Tibial nerve (tissue), 4 donors: ENCODE measurements around the gene INCA1. TPM values are rescaled to one million over a fixed set of nuclear protein-coding genes. Genes with fewer than 3 reads are reported as not detected.
A peak's percentile ranks its signal among the peaks of the same experiment; 100 is the strongest.

ENCODE experiments used
- DNase-seq, 2 donors: peaks; one replicate each; pipeline ENCODE4 v3.0.0-alpha.2; 2019; ENCODE audit warnings: low spot score in 2 of 2
- H3K27ac ChIP-seq, 4 donors: fragments of 200-600 bp; sonication (generic) in 3 of 4; one replicate each; pipeline ENCODE4 v1.5.1; 2017 to 2019; ENCODE audit warnings: mild to moderate bottlenecking in 1 of 4
- H3K27me3 ChIP-seq, 2 donors: fragments of 200-600 bp; sonication (generic) in 1 of 2; one replicate each; pipeline versions ENCODE4 v1.5.1 to v1.6.0; 2017 to 2019
- H3K36me3 ChIP-seq, 3 donors: fragments of 200-600 bp; sonication (generic); one replicate each; pipeline ENCODE4 v1.5.1; 2018 to 2019
- H3K4me1 ChIP-seq, 4 donors: fragments of 200-600 bp; sonication (generic) in 3 of 4; one replicate each; pipeline ENCODE4 v1.5.1; 2017 to 2019
- H3K4me3 ChIP-seq, 4 donors: fragments of 200-600 bp; sonication (generic) in 3 of 4; one replicate each; pipeline ENCODE4 v1.5.1; 2017 to 2019; ENCODE audit warnings: mild to moderate bottlenecking in 1 of 4, moderate library complexity in 1 of 4
- H3K9me3 ChIP-seq, 4 donors: fragments of 200-600 bp; sonication (generic) in 3 of 4; one replicate each; pipeline ENCODE4 v1.5.1; 2017 to 2019
- EP300 ChIP-seq, 2 donors: sonication (generic); formaldehyde crosslinking; IDR thresholded peaks; one replicate each; pipeline ENCODE4 v1.6.1; 2017; ENCODE audit warnings: antibody characterized with exemption in 2 of 2, mild to moderate bottlenecking in 1 of 2
- POLR2A ChIP-seq, 2 donors: fragments of 450-650 bp; IDR thresholded peaks; one replicate each; pipeline ENCODE4 v1.6.1; 2017; ENCODE audit warnings: antibody characterized with exemption in 2 of 2, mild to moderate bottlenecking in 2 of 2, moderate library complexity in 2 of 2
- WGBS, 2 donors: methylation state at CpG; one replicate each; pipeline ENCODE4 v1.1.5; 2018; 5-methylcytosine and 5-hydroxymethylcytosine counted together
- total RNA-seq, 4 donors: library from RNA; depleted of rRNA; stranded (reverse); fragments of >200 nt; gene quantifications; one replicate each; pipeline ENCODE4 v1.1.0, GENCODE V29; 2016
- TF ChIP-seq, protein P1 (sequence below), 5 experiments: fragments of 200-600 bp in 3 of 5; fragments of 450-650 bp in 2 of 5; sonication (generic) in 3 of 5; IDR thresholded peaks; one replicate each; pipeline ENCODE4 v1.5.1; 2016 to 2019; ENCODE audit warnings: antibody characterized with exemption in 5 of 5, mild to moderate bottlenecking in 3 of 5, moderate library complexity in 2 of 5

Gene INCA1
- total RNA-seq, 4 donors from 2014 or later, result 1.2 to 1.8 (median 1.7) TPM

DNA sequence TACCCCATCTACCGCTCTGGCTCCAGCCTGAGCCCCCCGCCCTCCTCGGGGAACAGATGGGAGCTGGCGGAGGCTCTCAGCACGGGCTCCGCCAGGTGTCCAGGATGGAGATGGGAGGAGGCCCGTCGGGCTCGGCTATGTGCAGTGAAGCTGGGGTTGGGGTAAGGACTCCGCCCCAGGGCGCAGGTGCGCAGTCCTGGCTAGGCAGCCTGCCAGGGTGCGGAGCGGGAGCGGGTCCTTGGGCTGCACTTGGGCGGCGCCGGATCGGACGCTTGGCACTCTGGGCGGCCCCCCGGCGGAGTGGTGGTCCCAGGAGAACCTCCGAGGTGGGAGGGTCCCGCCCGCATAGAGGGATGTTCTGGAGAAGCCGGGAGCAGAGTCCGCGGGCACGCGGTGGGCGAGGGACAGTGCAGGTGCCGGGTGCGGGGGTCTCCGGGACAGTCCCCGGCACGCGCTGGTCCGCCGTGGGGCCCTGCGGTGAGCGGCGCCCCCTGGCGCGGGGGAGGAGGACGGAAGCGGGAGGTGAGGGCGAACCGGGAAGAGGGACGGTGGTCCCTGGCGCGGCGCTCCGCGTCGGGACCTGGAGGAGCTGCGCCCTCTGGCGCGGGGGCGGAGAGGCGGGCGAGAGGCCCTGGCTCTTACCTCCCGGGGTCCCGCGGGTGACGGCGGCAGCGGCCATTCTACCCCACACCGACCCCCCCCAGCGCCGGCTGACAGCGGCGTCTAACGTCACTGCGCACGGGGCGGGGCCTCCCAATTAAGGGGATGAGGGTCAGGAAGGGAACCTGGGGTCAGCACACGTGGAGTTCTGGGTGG, 10.2 kb downstream of the INCA1 start, which contains the start of gene CAMTA2:
TSS of gene CAMTA2 (minus strand) at position 725 of the 816 bp plus-strand sequence. CDS start 1,453 bp downstream, outside the sequence.
- Histone ChIP-seq H3K27me3 (no peaks in the 10 kb centered on the region), H3K4me1 (peaks cover 0 to 30% (median 21%) of the 10 kb centered on the region in 4 donors), H3K27ac (peak within 1 kb of the TSS; percentile 91 to 99 (median 95)), H3K4me3 (peak within 1 kb of the TSS; percentile 76 to 98 (median 91)), H3K36me3 (peaks cover 0 to 35% (median 0%) of the 10 kb centered on the region in 3 donors), H3K9me3 (no peaks in the 10 kb centered on the region)
- peak; percentile 56 to 84 for TF ChIP-seq POLR2A (IDR thresholded peaks at IDR 0.05)
- TF ChIP-seq, protein P1, sequence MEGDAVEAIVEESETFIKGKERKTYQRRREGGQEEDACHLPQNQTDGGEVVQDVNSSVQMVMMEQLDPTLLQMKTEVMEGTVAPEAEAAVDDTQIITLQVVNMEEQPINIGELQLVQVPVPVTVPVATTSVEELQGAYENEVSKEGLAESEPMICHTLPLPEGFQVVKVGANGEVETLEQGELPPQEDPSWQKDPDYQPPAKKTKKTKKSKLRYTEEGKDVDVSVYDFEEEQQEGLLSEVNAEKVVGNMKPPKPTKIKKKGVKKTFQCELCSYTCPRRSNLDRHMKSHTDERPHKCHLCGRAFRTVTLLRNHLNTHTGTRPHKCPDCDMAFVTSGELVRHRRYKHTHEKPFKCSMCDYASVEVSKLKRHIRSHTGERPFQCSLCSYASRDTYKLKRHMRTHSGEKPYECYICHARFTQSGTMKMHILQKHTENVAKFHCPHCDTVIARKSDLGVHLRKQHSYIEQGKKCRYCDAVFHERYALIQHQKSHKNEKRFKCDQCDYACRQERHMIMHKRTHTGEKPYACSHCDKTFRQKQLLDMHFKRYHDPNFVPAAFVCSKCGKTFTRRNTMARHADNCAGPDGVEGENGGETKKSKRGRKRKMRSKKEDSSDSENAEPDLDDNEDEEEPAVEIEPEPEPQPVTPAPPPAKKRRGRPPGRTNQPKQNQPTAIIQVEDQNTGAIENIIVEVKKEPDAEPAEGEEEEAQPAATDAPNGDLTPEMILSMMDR (IDR thresholded peaks at IDR 0.05), result peak; percentile 66 to 92 (median 84)
- peak; percentile 60 to 88 for TF ChIP-seq EP300 (IDR thresholded peaks at IDR 0.05)
- DNase-seq, result peak; percentile 89 to 93
- WGBS, 2 donors, result 1 to 2% methylated on average over 49 to 53 of the region's 78 CpGs

DNA sequence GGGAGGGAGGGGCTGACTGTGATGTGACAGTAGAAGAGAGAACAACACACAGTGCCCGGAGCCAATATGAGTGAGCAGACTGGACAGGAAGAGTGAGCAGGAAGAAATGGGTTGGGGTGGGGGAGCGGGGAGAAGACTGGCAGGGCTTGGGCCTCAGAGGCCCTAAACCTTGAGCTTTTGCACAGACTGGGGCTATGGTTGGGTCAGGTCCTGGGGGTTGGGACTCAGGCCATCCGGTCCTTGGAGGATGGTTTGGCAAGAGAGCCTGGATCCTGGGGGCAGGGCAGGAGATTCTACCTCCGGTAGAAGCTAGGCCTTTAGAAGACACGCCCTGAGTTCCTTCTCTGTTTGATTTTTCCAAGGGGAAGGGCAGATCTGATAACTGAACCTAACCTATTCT, 10.9 kb downstream of the INCA1 start:
- no peak for DNase-seq
- peaks cover 0 to 42% (median under 1%) of the 10 kb centered on the region in 3 donors for H3K36me3 ChIP-seq
- no peak for TF ChIP-seq POLR2A (IDR thresholded peaks at IDR 0.05)
- no peak for TF ChIP-seq EP300 (IDR thresholded peaks at IDR 0.05)
- TF ChIP-seq, protein P1 (IDR thresholded peaks at IDR 0.05), result no peak
- H3K27ac ChIP-seq, result peak overlapping the region; percentile 91 to 99 (median 95)
- peak overlapping the region; percentile 76 to 98 (median 91) for H3K4me3 ChIP-seq
- H3K27me3 ChIP-seq, result no peaks in the 10 kb centered on the region
- peaks cover 0 to 30% (median 21%) of the 10 kb centered on the region in 4 donors for H3K4me1 ChIP-seq
- H3K9me3 ChIP-seq, result no peaks in the 10 kb centered on the region
- 35 to 42% methylated on average over 5 of the region's 5 CpGs for WGBS, 2 donors

DNA sequence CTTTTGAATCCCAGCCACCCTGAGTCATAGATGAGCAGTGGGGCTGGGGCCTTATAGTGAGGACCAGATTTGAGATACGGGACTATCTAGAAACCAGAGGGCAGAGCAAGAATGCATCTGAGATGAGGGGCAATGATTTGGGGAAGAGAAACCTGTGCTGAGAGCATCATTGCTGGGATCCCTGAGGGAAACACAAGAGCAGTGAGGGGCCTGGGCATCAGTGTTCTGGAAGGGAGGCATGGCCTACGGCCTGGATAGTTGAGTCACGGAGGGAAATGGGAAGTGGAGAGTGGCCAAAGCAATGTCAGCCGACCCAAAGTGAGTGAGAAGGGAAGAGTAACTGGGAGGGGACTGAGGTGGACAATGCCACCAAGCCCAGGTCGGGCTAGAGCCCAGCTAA, 15.0 kb downstream of the INCA1 start:
- H3K4me3 ChIP-seq, result no peak overlapping the region
- DNase-seq, result no peak
- H3K36me3 ChIP-seq, result peaks cover 2 to 81% (median 16%) of the 10 kb centered on the region in 3 donors
- H3K27me3 ChIP-seq, result no peaks in the 10 kb centered on the region
- peaks cover 0 to 25% (median 9%) of the 10 kb centered on the region in 4 donors for H3K4me1 ChIP-seq
- 43 to 56% methylated on average over 5 of the region's 5 CpGs for WGBS, 2 donors
- no peak overlapping the region for H3K27ac ChIP-seq
- H3K9me3 ChIP-seq, result no peaks in the 10 kb centered on the region
- no peak for TF ChIP-seq POLR2A (IDR thresholded peaks at IDR 0.05)
- no peak for TF ChIP-seq EP300 (IDR thresholded peaks at IDR 0.05)
- TF ChIP-seq, protein P1 (IDR thresholded peaks at IDR 0.05), result no peak

DNA sequence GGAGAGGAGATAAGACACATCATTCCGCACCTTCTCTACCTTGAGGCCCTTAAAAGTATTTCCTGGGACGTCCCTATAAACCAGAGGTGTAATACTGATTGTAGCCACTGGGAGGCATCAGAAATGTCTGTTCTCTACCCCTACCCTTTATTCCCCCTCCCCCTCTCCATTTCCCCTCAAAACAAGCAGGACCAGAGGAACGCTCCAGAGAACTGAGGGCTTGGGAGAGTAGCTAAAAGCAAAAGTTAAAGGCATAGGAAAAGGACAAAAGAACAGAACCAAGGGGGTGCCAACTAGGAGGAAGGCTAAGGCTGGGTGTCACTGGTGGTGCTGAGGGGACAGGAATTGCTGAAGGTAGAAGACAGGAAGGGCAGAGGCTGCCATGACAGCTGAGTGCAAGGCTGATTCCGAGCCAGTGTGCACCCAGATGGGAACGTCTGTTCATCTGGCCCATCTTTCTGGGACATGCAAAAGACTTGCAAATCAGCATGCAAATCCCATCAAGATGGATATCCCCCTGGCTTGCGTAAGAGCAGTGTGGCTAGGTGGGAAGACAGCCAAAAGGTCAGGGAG, 16.6 kb downstream of the INCA1 start:
- peak in 1 of 2 donors; percentile 71 for DNase-seq
- no peak overlapping the region for H3K27ac ChIP-seq
- H3K4me3 ChIP-seq, result no peak overlapping the region
- TF ChIP-seq POLR2A (IDR thresholded peaks at IDR 0.05) (no peak), EP300 (IDR thresholded peaks at IDR 0.05) (no peak)
- TF ChIP-seq, protein P1 (IDR thresholded peaks at IDR 0.05), result peak; percentile 68 to 75 (median 73)
- no peaks in the 10 kb centered on the region for H3K27me3 ChIP-seq
- H3K9me3 ChIP-seq, result no peaks in the 10 kb centered on the region
- 41 to 43% methylated on average over 6 of the region's 6 CpGs for WGBS, 2 donors
- H3K4me1 ChIP-seq, result peaks cover 0 to 12% (median 0%) of the 10 kb centered on the region in 4 donors
- H3K36me3 ChIP-seq, result peaks cover 2 to 95% (median 16%) of the 10 kb centered on the region in 3 donors

GRCh38 chr17:4978726-4979125, 18.6 kb downstream of the INCA1 start:
- H3K4me3 ChIP-seq, result no peak overlapping the region
- no peak overlapping the region for H3K27ac ChIP-seq
- H3K9me3 ChIP-seq, result no peaks in the 10 kb centered on the region
- no peak for DNase-seq
- TF ChIP-seq EP300 (IDR thresholded peaks at IDR 0.05) (no peak), POLR2A (IDR thresholded peaks at IDR 0.05) (no peak)
- TF ChIP-seq, protein P1 (IDR thresholded peaks at IDR 0.05), result no peak
- H3K27me3 ChIP-seq, result no peaks in the 10 kb centered on the region
- H3K36me3 ChIP-seq, result peaks cover 5 to 94% (median 18%) of the 10 kb centered on the region in 3 donors
- peaks cover 0 to 12% (median 0%) of the 10 kb centered on the region in 4 donors for H3K4me1 ChIP-seq
